ENCODE data around the gene NTRK2. TPM values are rescaled to one million over a fixed set of nuclear protein-coding genes. Genes with fewer than 3 reads are reported as not detected.

NTRK2 gene
- total RNA-seq, 2 experiments from 2014 or later, result 0.02 to 0.05 TPM

- intact Hi-C loops (cut with micrococcal nuclease), result no loop called here
- Mint-ChIP-seq H3K36me3 (ENCODE audit: low read depth) (no peaks in the 10 kb centered on the region), H3K27ac (no peak overlapping the region), H3K4me1 (ENCODE audit: low read depth) (no peaks in the 10 kb centered on the region), H3K9me3 (no peaks in the 10 kb centered on the region), H3K27me3 (ENCODE audit: low read depth) (no peaks in the 10 kb centered on the region), H3K4me3 (no peak overlapping the region)
- no peak for DNase-seq
- CTCF ChIA-PET, result no interaction called here
Measured at GRCh38 chr9:84834426-84834825, 164.9 kb downstream of the NTRK2 start.

- intact Hi-C loops (cut with micrococcal nuclease), result no loop called here
- no peak for DNase-seq
- CTCF ChIA-PET, result interaction anchor here (0.7 kb wide), 1 partner anchor 405 kb away, joined by 3 read pairs; no protein-coding TSS in a partner anchor
- Mint-ChIP-seq H3K9me3 (no peaks in the 10 kb centered on the region), H3K4me1 (ENCODE audit: low read depth) (no peaks in the 10 kb centered on the region), H3K4me3 (no peak overlapping the region), H3K36me3 (ENCODE audit: low read depth) (no peaks in the 10 kb centered on the region), H3K27me3 (ENCODE audit: low read depth) (no peaks in the 10 kb centered on the region), H3K27ac (no peak overlapping the region)
Measured at GRCh38 chr9:84835745-84836144, 166.2 kb downstream of the NTRK2 start.

GRCh38 chr9:84838879-84839278 lies 169.3 kb downstream of the NTRK2 start:
- no peaks in the 10 kb centered on the region for H3K4me1 Mint-ChIP-seq (ENCODE audit: low read depth)
- intact Hi-C loops (cut with micrococcal nuclease), result no loop called here
- H3K4me3 Mint-ChIP-seq, result no peak overlapping the region
- H3K36me3 Mint-ChIP-seq (ENCODE audit: low read depth), result no peaks in the 10 kb centered on the region
- CTCF ChIA-PET, result no interaction called here
- H3K27ac Mint-ChIP-seq, result no peak overlapping the region
- no peaks in the 10 kb centered on the region for H3K9me3 Mint-ChIP-seq
- DNase-seq, result no peak
- peaks cover 8% of the 10 kb centered on the region for H3K27me3 Mint-ChIP-seq (ENCODE audit: low read depth)

- no peaks in the 10 kb centered on the region for H3K4me1 Mint-ChIP-seq (ENCODE audit: low read depth)
- H3K4me3 Mint-ChIP-seq, result no peak overlapping the region
- no peak for DNase-seq
- no peak overlapping the region for H3K27ac Mint-ChIP-seq
- CTCF ChIA-PET, result no interaction called here
- H3K9me3 Mint-ChIP-seq, result no peaks in the 10 kb centered on the region
- peaks cover 8% of the 10 kb centered on the region for H3K27me3 Mint-ChIP-seq (ENCODE audit: low read depth)
- no peaks in the 10 kb centered on the region for H3K36me3 Mint-ChIP-seq (ENCODE audit: low read depth)
- intact Hi-C loops (cut with micrococcal nuclease), result no loop called here
Measured at GRCh38 chr9:84839541-84839940, 170.0 kb downstream of the NTRK2 start.

GRCh38 chr9:84841931-84842330 lies 172.4 kb downstream of the NTRK2 start:
- Mint-ChIP-seq H3K36me3 (ENCODE audit: low read depth) (no peaks in the 10 kb centered on the region), H3K27ac (no peak overlapping the region), H3K27me3 (ENCODE audit: low read depth) (peaks cover 8% of the 10 kb centered on the region), H3K4me1 (ENCODE audit: low read depth) (no peaks in the 10 kb centered on the region), H3K9me3 (no peaks in the 10 kb centered on the region), H3K4me3 (no peak overlapping the region)
- no peak for DNase-seq
- CTCF ChIA-PET, result no interaction called here
- intact Hi-C loops (cut with micrococcal nuclease), result no loop called here

GRCh38 chr9:84843175-84843824 lies 173.8 kb downstream of the NTRK2 start:
- H3K27ac Mint-ChIP-seq, result no peak overlapping the region
- H3K9me3 Mint-ChIP-seq, result no peaks in the 10 kb centered on the region
- no peak overlapping the region for H3K4me3 Mint-ChIP-seq
- no peaks in the 10 kb centered on the region for H3K36me3 Mint-ChIP-seq (ENCODE audit: low read depth)
- no peak for DNase-seq
- CTCF ChIA-PET, result no interaction called here
- H3K4me1 Mint-ChIP-seq (ENCODE audit: low read depth), result no peaks in the 10 kb centered on the region
- H3K27me3 Mint-ChIP-seq (ENCODE audit: low read depth), result peaks cover 8% of the 10 kb centered on the region
- intact Hi-C loops (cut with micrococcal nuclease), result no loop called here

GRCh38 chr9:84845956-84846900 lies 176.7 kb downstream of the NTRK2 start:
- Mint-ChIP-seq H3K27me3 (ENCODE audit: low read depth) (peaks cover 7% of the 10 kb centered on the region), H3K9me3 (no peaks in the 10 kb centered on the region), H3K4me1 (ENCODE audit: low read depth) (no peaks in the 10 kb centered on the region), H3K27ac (no peak overlapping the region), H3K36me3 (ENCODE audit: low read depth) (no peaks in the 10 kb centered on the region), H3K4me3 (no peak overlapping the region)
- no peak for DNase-seq
- CTCF ChIA-PET, result no interaction called here
- intact Hi-C loops (cut with micrococcal nuclease), result no loop called here

- DNase-seq, result no peak
- Mint-ChIP-seq H3K4me1 (ENCODE audit: low read depth) (no peaks in the 10 kb centered on the region), H3K9me3 (no peaks in the 10 kb centered on the region), H3K36me3 (ENCODE audit: low read depth) (no peaks in the 10 kb centered on the region), H3K27me3 (ENCODE audit: low read depth) (peaks cover 5% of the 10 kb centered on the region), H3K27ac (no peak overlapping the region), H3K4me3 (no peak overlapping the region)
- intact Hi-C loops (cut with micrococcal nuclease), result no loop called here
- CTCF ChIA-PET, result no interaction called here
Measured at GRCh38 chr9:84846906-84847305, 177.4 kb downstream of the NTRK2 start.

- Mint-ChIP-seq H3K27ac (no peak overlapping the region), H3K4me3 (no peak overlapping the region), H3K36me3 (ENCODE audit: low read depth) (no peaks in the 10 kb centered on the region), H3K27me3 (ENCODE audit: low read depth) (peaks cover 3% of the 10 kb centered on the region), H3K9me3 (no peaks in the 10 kb centered on the region), H3K4me1 (ENCODE audit: low read depth) (no peaks in the 10 kb centered on the region)
- CTCF ChIA-PET, result no interaction called here
- intact Hi-C loops (cut with micrococcal nuclease), result no loop called here
- no peak for DNase-seq
Measured at GRCh38 chr9:84849049-84849448, 179.5 kb downstream of the NTRK2 start.

GRCh38 chr9:84850830-84851392 lies 181.4 kb downstream of the NTRK2 start:
- intact Hi-C loops (cut with micrococcal nuclease), result no loop called here

GRCh38 chr9:84851935-84852585 lies 182.5 kb downstream of the NTRK2 start:
- no peak for DNase-seq
- Mint-ChIP-seq H3K27ac (no peak overlapping the region), H3K9me3 (no peaks in the 10 kb centered on the region), H3K36me3 (ENCODE audit: low read depth) (no peaks in the 10 kb centered on the region), H3K4me3 (no peak overlapping the region), H3K27me3 (ENCODE audit: low read depth) (peaks cover 3% of the 10 kb centered on the region), H3K4me1 (ENCODE audit: low read depth) (no peaks in the 10 kb centered on the region)
- intact Hi-C loops (cut with micrococcal nuclease), result no loop called here
- CTCF ChIA-PET, result no interaction called here

More at GRCh38 chr9:84850830-84851392, 181.4 kb downstream of the NTRK2 start:
- CTCF ChIA-PET, result no interaction called here
- Mint-ChIP-seq H3K27me3 (ENCODE audit: low read depth) (peaks cover 3% of the 10 kb centered on the region), H3K9me3 (no peaks in the 10 kb centered on the region), H3K36me3 (ENCODE audit: low read depth) (no peaks in the 10 kb centered on the region), H3K27ac (no peak overlapping the region), H3K4me3 (no peak overlapping the region), H3K4me1 (ENCODE audit: low read depth) (no peaks in the 10 kb centered on the region)
- no peak for DNase-seq

- Mint-ChIP-seq H3K9me3 (no peaks in the 10 kb centered on the region), H3K36me3 (ENCODE audit: low read depth) (no peaks in the 10 kb centered on the region), H3K4me1 (ENCODE audit: low read depth) (no peaks in the 10 kb centered on the region), H3K27me3 (ENCODE audit: low read depth) (peaks cover 3% of the 10 kb centered on the region), H3K27ac (no peak overlapping the region), H3K4me3 (no peak overlapping the region)
- CTCF ChIA-PET, result no interaction called here
- DNase-seq, result no peak
- intact Hi-C loops (cut with micrococcal nuclease), result no loop called here
Measured at GRCh38 chr9:84852617-84853301, 183.2 kb downstream of the NTRK2 start.
